RWPE2 (cell line): Measurements from ENCODE around the gene GOLPH3L.

Source experiments
- ATAC-seq: fragments of 200-7000 bp; cut with Tn5 transposase; 3 replicates; pipeline ENCODE4 v1.9.1; 2021; ENCODE audit warnings: low read depth
- DNase-seq: peaks from one replicate; pipeline ENCODE4 v3.0.0-alpha.2; 2020; ENCODE audit warnings: low spot score
- H3K27ac ChIP-seq: fragments of 450-650 bp; 2 replicates; pipeline ENCODE4 v1.5.1; 2017; ENCODE audit warnings: mild to moderate bottlenecking; ENCODE audit not compliant: poor library complexity, severe bottlenecking
- H3K27me3 ChIP-seq: fragments of 250-450 bp; sonication (Bioruptor Pico); 2 replicates; pipeline ENCODE4 v1.5.1; 2021; ENCODE audit warnings: mild to moderate bottlenecking, moderate library complexity; ENCODE audit not compliant: insufficient read depth, poor library complexity, severe bottlenecking
- H3K36me3 ChIP-seq: fragments of 250-450 bp; sonication (Bioruptor Pico); 2 replicates; pipeline ENCODE4 v1.5.1; 2020; ENCODE audit warnings: low read depth, mild to moderate bottlenecking, moderate library complexity
- H3K4me1 ChIP-seq: fragments of 250-450 bp; sonication (Bioruptor Pico); 2 replicates; pipeline ENCODE4 v1.5.1; 2021; ENCODE audit warnings: mild to moderate bottlenecking, moderate library complexity; ENCODE audit not compliant: insufficient read depth, poor library complexity, severe bottlenecking
- H3K4me3 ChIP-seq: fragments of 250-450 bp; sonication (Bioruptor Pico); 2 replicates; pipeline ENCODE4 v1.5.1; 2021; ENCODE audit warnings: mild to moderate bottlenecking, moderate library complexity; ENCODE audit not compliant: severe bottlenecking
- H3K9me3 ChIP-seq: fragments of 250-450 bp; sonication (Bioruptor Pico); 2 replicates; pipeline ENCODE4 v1.5.1; 2021; ENCODE audit warnings: mild to moderate bottlenecking, moderate library complexity; ENCODE audit not compliant: severe bottlenecking
- CTCF ChIP-seq: fragments of 450-650 bp; IDR thresholded peaks from one replicate; pipeline ENCODE4 v1.5.1; 2017; ENCODE audit warnings: mild to moderate bottlenecking, moderate library complexity; ENCODE audit not compliant: poor library complexity, severe bottlenecking

Gene GOLPH3L

GRCh38 chr1:150688763-150689162 is 8.2 kb downstream of the GOLPH3L start:
- ATAC-seq: no peak
- Histone ChIP-seq H3K27me3 (no peaks in the 10 kb centered on the region), H3K4me1 (peaks cover 8% of the 10 kb centered on the region), H3K36me3 (peaks cover 87% of the 10 kb centered on the region), H3K9me3 (no peaks in the 10 kb centered on the region), H3K27ac (no peak overlapping the region), H3K4me3 (no peak overlapping the region)
- no peak for DNase-seq
- TF ChIP-seq CTCF: no peak

GRCh38 chr1:150686275-150686674 is 10.7 kb downstream of the GOLPH3L start:
- no peak for DNase-seq
- no peak overlapping the region for H3K27ac ChIP-seq
- ATAC-seq: no peak
- no peaks in the 10 kb centered on the region for H3K27me3 ChIP-seq
- no peaks in the 10 kb centered on the region for H3K4me1 ChIP-seq
- TF ChIP-seq CTCF: no peak
- H3K9me3 ChIP-seq: no peaks in the 10 kb centered on the region
- H3K36me3 ChIP-seq: peaks cover 75% of the 10 kb centered on the region
- no peak overlapping the region for H3K4me3 ChIP-seq

DNA sequence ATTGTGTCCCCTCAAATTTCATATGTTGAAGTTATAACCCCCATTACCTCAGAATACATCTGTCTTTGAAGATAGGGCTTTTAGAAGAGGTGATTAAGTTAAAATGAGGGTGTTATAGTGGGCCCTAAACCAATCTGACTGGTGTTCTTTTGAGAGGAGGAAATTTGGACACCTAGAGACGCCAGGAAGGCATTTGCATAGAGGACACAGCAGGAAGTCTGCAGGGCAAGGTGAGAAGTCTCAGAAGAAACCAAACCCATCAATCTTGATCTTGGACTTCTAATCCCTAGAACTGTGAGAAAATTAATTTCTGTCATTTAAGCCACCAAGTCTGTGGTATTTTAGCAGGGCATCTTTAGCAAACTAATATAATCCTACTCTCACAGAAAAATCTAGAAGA is 13.0 kb downstream of the GOLPH3L start:
- Histone ChIP-seq H3K9me3 (no peaks in the 10 kb centered on the region), H3K27ac (no peak overlapping the region), H3K4me1 (no peaks in the 10 kb centered on the region), H3K27me3 (no peaks in the 10 kb centered on the region), H3K36me3 (peaks cover 70% of the 10 kb centered on the region), H3K4me3 (no peak overlapping the region)
- ATAC-seq (no peak), DNase-seq (no peak)
- no peak for TF ChIP-seq CTCF

DNA sequence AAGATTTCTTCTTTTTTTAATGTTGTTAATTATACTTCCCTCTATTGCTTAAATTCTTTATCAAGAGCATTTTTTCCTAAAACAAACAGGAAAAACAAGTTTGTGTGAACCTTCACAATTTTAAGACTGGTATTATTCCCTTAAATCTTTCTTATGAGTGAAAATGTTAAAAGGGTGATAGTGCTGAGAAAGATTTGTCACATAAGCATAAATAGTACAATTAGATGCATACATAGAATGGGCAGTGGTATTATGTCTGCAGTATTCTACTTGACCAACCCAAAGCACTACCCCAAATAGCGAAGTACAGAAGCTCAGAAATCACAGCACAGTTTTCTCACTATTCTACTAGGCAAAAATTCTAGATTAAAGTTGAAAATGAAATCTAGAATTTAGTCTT is 18.0 kb downstream of the GOLPH3L start:
- no peak for DNase-seq
- H3K36me3 ChIP-seq: peaks cover 43% of the 10 kb centered on the region
- no peaks in the 10 kb centered on the region for H3K4me1 ChIP-seq
- TF ChIP-seq CTCF: no peak
- no peaks in the 10 kb centered on the region for H3K27me3 ChIP-seq
- H3K27ac ChIP-seq: no peak overlapping the region
- no peaks in the 10 kb centered on the region for H3K9me3 ChIP-seq
- no peak overlapping the region for H3K4me3 ChIP-seq
- ATAC-seq: no peak

- no peak for DNase-seq
- Histone ChIP-seq H3K27me3 (no peaks in the 10 kb centered on the region), H3K4me1 (no peaks in the 10 kb centered on the region), H3K9me3 (no peaks in the 10 kb centered on the region), H3K27ac (no peak overlapping the region), H3K36me3 (peaks cover 23% of the 10 kb centered on the region), H3K4me3 (no peak overlapping the region)
- no peak for TF ChIP-seq CTCF
- ATAC-seq: no peak
Observed at GRCh38 chr1:150674881-150675280, 22.1 kb downstream of the GOLPH3L start.
